Measurements from ENCODE around the gene SLC9A5. TPM values are rescaled to one million over a fixed set of nuclear protein-coding genes. Genes with fewer than 3 reads are reported as not detected.

SLC9A5 gene, protein sequence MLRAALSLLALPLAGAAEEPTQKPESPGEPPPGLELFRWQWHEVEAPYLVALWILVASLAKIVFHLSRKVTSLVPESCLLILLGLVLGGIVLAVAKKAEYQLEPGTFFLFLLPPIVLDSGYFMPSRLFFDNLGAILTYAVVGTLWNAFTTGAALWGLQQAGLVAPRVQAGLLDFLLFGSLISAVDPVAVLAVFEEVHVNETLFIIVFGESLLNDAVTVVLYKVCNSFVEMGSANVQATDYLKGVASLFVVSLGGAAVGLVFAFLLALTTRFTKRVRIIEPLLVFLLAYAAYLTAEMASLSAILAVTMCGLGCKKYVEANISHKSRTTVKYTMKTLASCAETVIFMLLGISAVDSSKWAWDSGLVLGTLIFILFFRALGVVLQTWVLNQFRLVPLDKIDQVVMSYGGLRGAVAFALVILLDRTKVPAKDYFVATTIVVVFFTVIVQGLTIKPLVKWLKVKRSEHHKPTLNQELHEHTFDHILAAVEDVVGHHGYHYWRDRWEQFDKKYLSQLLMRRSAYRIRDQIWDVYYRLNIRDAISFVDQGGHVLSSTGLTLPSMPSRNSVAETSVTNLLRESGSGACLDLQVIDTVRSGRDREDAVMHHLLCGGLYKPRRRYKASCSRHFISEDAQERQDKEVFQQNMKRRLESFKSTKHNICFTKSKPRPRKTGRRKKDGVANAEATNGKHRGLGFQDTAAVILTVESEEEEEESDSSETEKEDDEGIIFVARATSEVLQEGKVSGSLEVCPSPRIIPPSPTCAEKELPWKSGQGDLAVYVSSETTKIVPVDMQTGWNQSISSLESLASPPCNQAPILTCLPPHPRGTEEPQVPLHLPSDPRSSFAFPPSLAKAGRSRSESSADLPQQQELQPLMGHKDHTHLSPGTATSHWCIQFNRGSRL
- under 1 TPM; 0.67 to 0.69 TPM for total RNA-seq

DNA sequence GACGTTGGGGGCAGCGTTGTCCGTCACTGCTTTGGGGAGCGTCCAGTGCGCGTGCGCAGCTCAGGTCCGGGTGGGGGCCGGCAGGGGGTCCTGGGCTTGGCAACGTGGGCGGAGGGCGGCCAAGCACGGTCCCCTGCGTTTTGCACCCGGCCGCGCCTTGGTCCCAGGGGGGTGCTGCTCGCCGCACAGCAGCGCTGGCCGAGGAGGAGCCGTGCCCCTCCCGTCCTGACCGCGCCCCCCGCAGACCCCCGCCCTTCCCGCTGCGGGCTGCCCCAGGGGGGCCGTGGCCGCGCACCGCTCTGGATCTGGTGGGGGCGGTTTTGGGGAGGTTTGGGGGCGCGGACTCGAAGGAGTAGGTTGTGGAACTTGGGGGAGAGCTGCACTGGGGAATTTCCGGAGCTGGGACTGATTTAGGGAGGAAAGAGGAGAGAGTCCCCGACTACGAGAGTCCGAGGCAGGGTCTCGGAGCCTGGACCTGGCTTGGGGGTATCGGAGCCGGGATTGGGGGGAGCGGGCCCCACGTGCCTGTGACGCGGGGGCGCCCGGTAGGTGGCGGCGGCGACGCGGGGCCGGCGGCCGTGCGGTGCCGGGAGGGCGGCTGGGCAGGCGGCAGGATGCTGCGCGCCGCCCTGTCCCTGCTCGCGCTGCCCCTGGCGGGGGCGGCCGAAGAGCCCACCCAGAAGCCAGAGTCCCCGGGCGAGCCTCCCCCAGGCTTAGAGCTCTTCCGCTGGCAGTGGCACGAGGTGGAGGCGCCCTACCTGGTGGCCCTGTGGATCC is at the start of gene SLC9A5:
SLC9A5 (plus strand) TSS at position 579 of the 777 bp plus-strand sequence; CDS start at position 615, 36 bp downstream.

DNA sequence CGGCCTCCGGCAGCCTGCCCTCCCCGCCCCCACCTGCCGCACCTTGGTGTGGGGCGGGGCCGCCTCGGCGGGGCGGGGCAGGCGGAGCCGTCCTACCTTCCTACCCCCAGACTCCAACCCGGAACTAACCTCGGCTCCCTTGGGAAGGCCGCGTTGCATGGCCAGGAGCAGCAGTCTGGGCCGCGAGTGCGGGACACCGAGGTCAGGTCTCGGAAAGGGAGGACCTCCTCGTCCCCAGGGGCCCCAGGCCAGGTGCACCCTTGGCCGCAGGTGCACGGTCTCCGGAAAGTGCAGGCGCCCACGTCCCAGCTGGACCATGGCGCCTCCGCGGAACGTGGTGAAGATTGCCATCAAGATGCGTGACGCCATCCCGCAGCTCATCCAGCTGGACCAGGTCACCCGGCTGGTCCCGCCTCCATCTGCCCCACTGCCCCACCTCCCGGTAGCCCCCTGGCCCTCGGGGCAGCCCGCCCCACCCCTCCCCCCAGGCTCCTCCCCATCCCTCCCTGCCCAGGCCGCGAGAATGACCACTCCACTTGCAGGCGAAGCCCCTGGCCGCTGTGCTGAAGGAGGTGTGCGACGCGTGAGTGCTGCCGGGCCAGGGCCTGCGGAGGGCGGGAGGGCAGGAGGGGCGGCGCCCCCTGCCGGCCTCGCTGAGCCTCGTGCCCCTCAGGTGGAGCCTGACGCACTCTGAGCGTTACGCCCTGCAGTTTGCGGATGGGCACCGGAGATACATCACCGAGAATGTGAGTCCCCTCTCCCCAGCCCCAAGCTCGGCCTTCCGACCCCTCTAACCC is 49.6 kb upstream of the SLC9A5 start, which contains the start of gene ELMO3:
ELMO3 (plus strand) TSS at position 121 of the 797 bp plus-strand sequence; CDS start at position 317, 196 bp downstream.

DNA sequence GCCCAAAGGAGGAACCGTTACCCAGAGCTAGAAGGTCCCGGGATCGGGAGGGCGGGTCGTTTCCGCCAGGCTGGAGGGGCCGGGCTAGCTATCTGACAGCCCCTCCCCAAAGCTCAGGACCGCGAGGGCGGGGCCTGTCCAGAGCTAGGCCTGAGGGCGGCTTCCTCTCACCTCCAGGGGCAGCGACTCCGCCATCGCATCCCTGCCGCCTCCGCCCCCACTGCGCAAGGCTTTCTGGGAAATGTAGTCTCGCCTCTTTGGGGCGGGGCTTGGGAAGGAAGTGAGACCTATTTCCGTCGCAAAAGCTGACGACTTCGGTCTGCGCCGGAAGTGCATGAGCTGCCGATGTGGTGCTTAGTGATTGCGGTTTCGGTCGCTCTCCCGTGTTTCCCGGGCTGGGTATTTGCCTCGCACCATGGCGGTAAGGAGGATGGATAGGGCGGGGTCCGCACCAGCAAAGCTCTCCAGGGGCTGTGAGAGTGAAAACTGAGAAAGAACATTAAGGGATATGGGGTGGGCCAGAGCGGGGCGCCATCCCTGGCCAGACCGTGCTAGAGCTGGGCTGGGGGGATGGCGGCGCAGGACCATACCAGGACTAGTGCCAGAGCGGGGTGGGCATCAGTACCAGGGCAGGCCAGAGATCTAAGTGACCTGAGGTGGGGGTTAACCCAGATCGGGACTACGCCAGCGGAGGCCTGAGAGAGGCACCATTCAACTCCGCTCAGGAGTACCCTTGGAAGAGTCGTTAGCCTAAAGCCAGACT is 21.8 kb upstream of the SLC9A5 start, which contains the start of gene TMEM208:
TMEM208 (plus strand) TSS at position 327 of the 763 bp plus-strand sequence; CDS start at position 416, 89 bp downstream.

DNA sequence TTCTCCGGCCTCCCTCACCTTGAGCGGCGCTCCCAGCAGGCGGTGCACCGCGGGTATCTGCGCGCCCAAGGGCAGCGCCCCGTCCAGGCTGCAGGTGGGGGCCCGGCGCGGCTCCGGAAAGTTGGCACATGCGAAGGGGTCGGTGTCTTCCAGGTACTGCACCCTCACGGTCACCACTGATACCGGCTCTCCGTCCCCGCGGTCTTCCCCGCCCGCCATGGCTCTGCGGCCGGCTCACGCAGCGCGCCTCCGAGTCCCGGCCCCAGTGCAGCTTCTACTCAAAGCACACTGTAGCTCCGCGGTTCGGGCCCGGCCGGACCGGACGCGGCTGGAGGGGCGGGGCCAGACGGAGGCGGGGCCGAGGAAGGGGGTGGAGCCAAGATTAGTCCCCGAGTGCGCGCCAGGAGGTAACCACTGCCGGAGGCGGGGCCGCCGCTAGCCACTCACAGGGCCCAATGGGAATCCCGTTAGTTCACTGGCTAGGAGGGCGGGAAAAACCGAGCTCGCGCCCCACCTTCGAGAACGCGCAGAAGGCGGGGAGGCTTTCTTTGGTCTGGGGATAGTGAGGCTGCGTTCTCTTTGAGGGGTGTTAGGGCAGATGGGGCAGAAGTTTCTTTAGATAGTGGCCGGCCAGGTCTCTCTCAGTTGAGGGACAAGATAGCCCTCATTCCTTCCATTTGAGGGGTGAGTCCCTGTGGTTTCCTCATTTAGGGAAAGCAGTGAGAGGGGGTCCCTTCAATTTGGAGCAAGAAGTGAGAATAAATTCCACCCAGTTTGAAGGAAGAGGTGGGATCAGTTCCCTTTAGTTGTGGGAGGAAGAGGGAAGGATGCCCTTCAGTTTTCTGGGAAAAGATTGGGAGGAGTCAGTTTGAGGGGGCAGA is 1.3 kb upstream of the SLC9A5 start, which contains the start of gene FHOD1:
FHOD1 (minus strand) TSS at position 290 of the 881 bp plus-strand sequence; CDS start at position 219, 71 bp downstream.

DNA sequence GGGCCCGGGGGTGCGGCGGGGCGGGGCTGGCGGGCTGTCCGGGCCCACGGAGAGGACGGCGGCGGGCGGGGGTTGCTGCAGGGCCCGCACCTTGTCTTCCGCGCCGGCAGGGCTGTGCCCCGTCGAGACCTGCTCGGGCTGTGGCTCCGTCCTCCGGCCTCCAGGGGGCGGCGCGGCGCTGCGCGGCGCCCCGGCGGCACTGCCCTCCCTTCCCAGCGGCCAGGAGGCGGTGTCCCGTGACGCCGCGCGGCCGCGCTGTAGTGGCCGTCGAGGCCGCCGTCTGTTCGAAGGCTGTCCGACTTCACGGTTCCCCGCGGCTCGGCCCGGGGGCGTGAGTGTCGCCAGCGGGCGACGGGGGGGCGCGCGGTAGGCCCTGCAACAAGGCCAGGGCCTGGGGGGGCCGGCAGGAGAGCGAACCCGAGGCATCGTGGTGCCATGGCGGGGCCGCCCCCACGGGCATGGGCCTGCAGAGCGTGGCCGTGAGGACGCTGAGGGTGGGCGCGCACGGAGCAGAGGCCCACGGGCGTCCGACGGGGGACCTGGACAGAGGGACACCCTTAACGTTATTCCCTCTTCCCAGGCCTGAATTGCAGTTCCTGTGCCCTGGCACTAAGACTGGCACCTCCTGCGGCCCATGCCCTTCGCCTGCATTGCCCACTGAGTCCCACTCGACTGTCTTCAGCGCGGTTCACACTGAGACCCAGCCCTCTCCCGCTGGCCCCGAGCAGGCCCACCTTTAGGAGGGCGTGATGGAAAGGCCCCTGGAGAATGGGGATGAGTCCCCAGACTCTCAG is 30.7 kb downstream of the SLC9A5 start, which contains the start of gene PLEKHG4:
PLEKHG4 (plus strand) TSS at position 237 of the 794 bp plus-strand sequence; CDS start at position 750, 513 bp downstream.

Small RNA genes lying within 50 kb of the gene (small RNA-seq; reads per million reads assigned to genes)
- 2.7 to 5.8 reads per million in 2 donors for gene MIR328

Other genes with a start within 250 kb of the SLC9A5 start
- 100 to 1,000 TPM in 1 of 2 donors, 10 to 100 TPM in 1; 81.2 to 118 TPM for gene CBFB, start 219.8 kb upstream of the SLC9A5 start, total RNA-seq
- 10 to 100 TPM; 16.5 to 17.3 TPM for gene PHAF1, start 139.0 kb upstream of the SLC9A5 start, total RNA-seq
- gene B3GNT9, start 98.0 kb upstream of the SLC9A5 start, total RNA-seq, result 10 to 100 TPM; 11.3 to 14.8 TPM
- gene TRADD, start 89.1 kb upstream of the SLC9A5 start, total RNA-seq, result 10 to 100 TPM; 23.1 to 24.0 TPM
- gene FBXL8, start 89.0 kb upstream of the SLC9A5 start, total RNA-seq, result 10 to 100 TPM; 11.3 to 13.8 TPM
- gene HSF4, start 84.2 kb upstream of the SLC9A5 start, total RNA-seq, result 10 to 100 TPM; 27.6 to 66.4 TPM
- 10 to 100 TPM; 11.7 to 13.3 TPM for gene NOL3, start 78.4 kb upstream of the SLC9A5 start, total RNA-seq
- 10 to 100 TPM; 16.0 to 16.2 TPM for gene MATCAP1, start 65.0 kb upstream of the SLC9A5 start, total RNA-seq
- not detected for gene EXOC3L1, start 58.8 kb upstream of the SLC9A5 start, total RNA-seq
- 10 to 100 TPM; 54.0 to 81.6 TPM for gene E2F4, start 56.8 kb upstream of the SLC9A5 start, total RNA-seq
- under 1 TPM; under 0.01 to 0.33 TPM for gene ELMO3, start 49.8 kb upstream of the SLC9A5 start, total RNA-seq
- 10 to 100 TPM; 27.6 to 28.9 TPM for gene TMEM208, start 21.8 kb upstream of the SLC9A5 start, total RNA-seq
- gene FHOD1, start 1.5 kb upstream of the SLC9A5 start, total RNA-seq, result 10 to 100 TPM; 12.0 to 32.3 TPM
- gene PLEKHG4, start 30.6 kb downstream of the SLC9A5 start, total RNA-seq, result 10 to 100 TPM in 1 of 2 donors, 1 to 10 TPM in 1; 8.7 to 23.1 TPM
- under 1 TPM in 1 of 2 donors, not detected in 1; 0.33 TPM for gene KCTD19, start 77.8 kb downstream of the SLC9A5 start, total RNA-seq
- gene LRRC36, start 77.8 kb downstream of the SLC9A5 start, total RNA-seq, result under 1 TPM in 1 of 2 donors, not detected in 1; 0.34 TPM
- under 1 TPM in 1 of 2 donors, not detected in 1; under 0.01 TPM for gene TPPP3, start 144.5 kb downstream of the SLC9A5 start, total RNA-seq
- gene ZDHHC1, start 167.5 kb downstream of the SLC9A5 start, total RNA-seq, result 1 to 10 TPM; 5.0 to 10.0 TPM
- under 1 TPM in 1 of 2 donors, not detected in 1; 0.33 TPM for gene HSD11B2, start 182.1 kb downstream of the SLC9A5 start, total RNA-seq
- 100 to 1,000 TPM; 213 to 301 TPM for gene ATP6V0D1, start 232.2 kb downstream of the SLC9A5 start, total RNA-seq
- not detected for gene AGRP, start 234.6 kb downstream of the SLC9A5 start, total RNA-seq

Measured in melanocyte of skin (primary cell).